GM18517 (cell line): ENCODE results near the gene LORICRIN.

ENCODE experiments used
- ATAC-seq: cut with Tn5 transposase; IDR thresholded peaks from one replicate; pipeline ENCODE4 v1.9.1; 2021; ENCODE audit warnings: mild to moderate bottlenecking, moderate library complexity; ENCODE audit not compliant: unreplicated experiment

LORICRIN gene

GRCh38 chr1:153248176-153248879, 11.2 kb upstream of the LORICRIN start:
- no peak for ATAC-seq

DNA sequence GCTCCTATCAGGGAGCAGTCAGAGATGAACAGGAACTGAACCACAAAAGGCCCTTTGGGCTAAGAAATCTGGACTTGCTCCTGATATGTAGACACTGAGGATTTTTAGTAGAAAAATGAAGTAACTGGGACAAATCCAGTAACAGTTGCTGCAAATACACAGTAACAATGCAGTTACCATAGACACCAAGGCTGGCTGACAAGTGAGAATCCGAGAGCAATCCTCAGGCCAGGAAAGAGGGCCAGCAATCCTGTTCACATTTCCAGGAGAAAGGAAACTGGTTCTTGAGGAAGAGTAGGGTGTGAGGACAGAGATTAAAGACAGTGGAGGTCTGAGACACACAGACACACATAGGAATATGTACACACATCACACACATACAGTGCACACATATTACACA, 9.3 kb upstream of the LORICRIN start:
- ATAC-seq = no peak

DNA sequence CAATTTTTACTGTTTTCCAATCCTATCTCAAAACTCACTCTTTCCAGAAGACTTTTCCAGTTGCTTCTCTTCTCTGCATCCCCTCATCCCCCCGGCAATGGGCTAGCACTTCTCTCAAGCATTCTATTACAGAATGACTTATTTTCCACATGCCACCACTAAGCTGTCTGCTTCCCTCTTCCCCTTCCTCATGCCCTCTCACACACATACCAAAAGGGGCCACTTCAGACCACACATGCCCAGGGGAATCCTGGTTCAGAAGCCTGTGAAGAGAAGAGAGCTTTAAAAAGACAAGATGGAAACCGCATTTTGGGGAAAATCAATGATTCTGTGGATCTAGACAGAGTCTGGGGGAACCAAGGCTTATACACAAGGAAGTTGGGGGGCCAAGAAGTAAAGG, 8.4 kb upstream of the LORICRIN start:
- no peak for ATAC-seq

DNA sequence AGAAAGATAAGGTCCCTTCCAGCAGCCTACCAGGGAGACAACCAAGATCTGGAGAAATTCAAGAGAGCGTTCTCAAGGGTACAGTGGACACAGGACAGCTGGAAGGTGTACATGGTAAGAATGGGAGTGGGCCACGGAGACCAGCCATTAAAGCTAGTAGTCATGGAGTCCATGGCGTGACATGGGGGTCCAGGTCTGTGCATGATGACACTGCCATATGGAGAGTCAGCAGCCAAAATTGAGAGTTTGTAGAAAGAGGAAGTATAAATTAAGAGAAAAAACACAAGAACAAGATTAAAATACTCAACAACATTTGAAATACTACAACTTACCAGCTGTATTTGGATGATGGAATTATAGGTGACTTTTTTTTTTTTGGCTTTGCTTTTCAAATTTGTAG, 7.9 kb upstream of the LORICRIN start:
- no peak for ATAC-seq

- ATAC-seq = no peak
These were observed 7.5 kb upstream of the LORICRIN start for GRCh38 chr1:153251988-153252387.

- no peak for ATAC-seq
These were observed 6.4 kb upstream of the LORICRIN start for GRCh38 chr1:153253076-153253475.

GRCh38 chr1:153253693-153254092, 5.8 kb upstream of the LORICRIN start:
- ATAC-seq = peak; percentile 71

DNA sequence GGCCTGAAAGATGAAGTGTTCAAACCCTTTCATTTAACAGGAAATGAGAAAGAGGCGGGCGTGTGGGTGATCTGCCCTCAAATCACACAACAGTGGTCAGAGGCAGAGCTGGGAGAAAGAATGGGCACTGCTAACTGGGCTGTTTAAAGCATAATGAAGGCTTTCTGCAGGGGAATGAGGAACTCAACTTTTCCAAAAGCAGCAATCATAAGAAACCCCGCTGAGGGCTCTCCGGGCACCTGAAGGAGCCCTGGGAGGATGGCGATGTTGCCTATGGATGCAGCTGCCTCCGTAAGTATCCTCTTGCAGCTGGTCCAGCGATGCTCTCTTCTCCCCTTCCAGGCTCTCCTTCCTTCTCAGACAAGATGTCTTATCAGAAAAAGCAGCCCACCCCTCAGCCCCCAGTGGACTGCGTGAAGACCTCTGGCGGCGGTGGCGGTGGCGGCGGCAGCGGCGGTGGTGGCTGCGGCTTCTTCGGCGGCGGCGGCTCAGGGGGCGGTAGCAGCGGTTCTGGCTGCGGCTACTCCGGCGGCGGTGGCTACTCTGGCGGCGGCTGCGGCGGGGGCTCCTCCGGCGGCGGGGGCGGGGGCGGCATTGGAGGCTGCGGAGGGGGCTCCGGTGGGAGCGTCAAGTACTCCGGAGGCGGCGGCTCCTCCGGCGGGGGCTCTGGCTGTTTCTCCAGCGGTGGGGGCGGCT, 1.2 kb downstream of the LORICRIN start:
- ATAC-seq = no peak

DNA sequence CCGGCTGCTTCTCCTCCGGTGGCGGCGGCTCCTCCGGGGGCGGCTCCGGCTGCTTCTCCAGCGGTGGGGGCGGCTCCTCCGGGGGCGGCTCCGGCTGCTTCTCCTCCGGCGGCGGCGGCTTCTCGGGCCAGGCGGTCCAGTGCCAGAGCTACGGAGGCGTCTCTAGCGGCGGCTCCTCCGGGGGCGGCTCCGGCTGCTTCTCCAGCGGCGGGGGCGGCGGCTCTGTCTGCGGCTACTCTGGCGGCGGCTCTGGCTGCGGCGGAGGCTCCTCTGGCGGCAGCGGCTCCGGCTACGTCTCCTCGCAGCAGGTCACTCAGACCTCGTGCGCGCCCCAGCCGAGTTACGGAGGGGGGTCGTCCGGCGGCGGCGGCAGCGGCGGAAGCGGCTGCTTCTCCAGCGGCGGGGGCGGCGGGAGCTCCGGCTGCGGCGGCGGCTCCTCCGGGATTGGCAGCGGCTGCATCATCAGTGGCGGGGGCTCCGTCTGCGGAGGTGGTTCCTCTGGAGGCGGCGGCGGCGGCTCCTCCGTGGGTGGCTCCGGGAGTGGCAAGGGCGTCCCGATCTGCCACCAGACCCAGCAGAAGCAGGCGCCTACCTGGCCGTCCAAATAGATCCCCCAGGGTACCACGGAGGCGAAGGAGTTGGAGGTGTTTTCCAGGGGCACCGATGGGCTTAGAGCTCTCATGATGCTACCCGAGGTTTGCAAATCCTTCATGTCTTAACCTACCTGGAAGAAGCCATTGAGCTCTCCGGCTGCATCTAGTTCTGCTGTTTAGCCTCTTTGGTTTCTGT, 2.0 kb downstream of the LORICRIN start:
- ATAC-seq = no peak

DNA sequence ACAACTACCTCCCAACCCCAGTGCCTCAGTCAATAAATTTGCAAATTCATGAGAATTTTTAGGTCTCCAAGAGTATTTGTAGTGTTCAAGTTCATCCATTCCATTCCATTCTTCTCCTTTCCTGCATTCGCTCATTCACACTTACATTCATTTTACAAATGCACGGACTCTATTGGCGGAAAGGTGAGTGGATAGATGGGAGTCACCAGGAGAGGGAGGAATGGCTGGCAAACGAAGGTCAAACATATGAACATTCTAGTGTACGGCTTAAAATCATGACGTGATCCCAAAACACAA, 2.5 kb downstream of the LORICRIN start:
- ATAC-seq = no peak

DNA sequence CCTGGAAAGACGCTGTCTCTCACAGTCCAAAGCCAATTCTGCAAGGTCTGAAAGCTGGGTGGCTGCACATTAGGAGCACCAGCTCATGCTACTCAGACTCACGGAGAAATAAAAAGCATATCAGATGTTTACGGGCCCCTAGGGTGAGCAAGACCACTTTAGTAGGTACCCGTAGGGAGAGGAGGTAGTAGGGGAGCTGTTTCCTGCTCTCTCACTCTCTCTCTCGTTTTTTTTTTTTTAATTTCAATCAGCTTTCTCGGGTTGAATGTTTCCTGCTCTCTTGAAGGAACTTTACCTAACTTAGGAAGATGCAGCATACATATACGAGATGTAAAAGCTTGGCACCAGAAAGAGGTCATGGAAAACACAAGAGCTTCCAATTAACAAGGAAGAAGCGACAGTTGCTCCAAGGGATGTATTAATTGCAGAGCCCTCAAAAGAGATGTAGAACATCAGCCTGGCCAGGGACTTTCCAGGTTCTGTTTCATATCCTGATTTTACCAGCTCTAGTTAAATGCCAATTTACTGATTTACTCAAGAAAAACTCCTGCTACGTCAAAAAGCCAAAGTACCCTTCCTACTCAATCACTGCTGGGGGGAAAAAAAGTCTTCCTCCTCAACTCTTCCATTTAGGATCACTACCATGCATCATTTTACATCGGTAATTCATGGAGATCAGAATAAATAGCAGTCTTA, 3.1 kb downstream of the LORICRIN start:
- ATAC-seq = no peak

DNA sequence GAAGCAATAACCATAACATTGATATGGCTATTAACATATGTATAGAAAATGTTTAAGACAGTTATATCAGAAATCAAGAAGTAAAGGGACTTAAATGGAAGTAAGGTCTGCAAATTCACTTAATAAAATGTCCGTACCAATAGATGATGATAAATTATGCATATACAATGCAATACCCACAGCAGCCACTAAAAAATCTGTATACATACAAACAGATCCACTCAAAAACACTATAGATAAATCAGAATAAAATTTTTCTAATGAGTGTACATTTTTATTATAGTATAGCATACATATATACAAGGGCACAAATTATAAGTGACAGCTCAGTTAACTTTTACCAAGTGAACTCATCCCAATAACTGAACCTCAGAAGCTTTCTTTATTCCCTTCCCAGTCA, 6.0 kb downstream of the LORICRIN start:
- no peak for ATAC-seq

DNA sequence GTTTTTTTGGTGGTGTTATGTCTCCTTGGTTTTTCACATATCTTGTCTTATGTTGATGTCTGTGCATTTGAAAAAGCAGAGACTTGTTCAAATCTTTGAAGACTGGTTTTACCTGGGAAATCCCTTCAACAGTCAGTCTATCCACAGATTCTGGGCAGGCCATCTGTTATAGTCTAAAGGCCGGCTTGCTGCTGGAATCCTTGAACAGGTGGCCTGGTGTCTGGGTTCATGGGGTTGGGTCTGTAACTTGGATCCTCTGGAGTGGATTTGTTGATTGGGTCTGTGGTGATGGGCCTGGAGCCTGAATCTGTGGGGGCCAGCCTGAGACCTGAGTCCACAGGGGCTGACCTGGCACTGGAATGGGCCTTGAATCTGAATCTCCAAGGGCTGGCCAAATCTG, 12.2 kb downstream of the LORICRIN start:
- no peak for ATAC-seq

GRCh38 chr1:153272186-153272585, 12.7 kb downstream of the LORICRIN start:
- ATAC-seq = no peak

GRCh38 chr1:153277852-153278251, 18.4 kb downstream of the LORICRIN start:
- peak; percentile 74 for ATAC-seq

- ATAC-seq = no peak
These were observed 29.3 kb downstream of the LORICRIN start for GRCh38 chr1:153288634-153289275.

DNA sequence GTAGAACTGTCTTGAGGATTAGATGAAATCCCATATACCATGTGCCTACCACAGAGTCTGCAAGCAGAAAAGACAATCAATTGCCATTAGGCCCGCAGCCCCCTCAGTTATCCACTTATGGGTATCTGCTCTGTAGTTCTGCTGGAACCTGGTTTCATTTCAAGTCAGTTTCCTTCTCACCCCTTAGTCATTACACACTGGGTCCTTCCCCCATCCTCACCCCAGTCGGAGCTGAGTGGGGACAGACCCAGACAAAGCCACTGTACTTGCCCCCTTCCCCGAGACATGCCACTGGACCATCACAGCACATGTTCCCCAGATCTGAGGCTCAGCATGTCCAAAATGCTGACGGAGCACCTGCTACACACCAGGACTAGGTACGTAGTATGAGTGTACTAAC, 32.0 kb downstream of the LORICRIN start:
- no peak for ATAC-seq

- no peak for ATAC-seq
These were observed 32.7 kb downstream of the LORICRIN start for GRCh38 chr1:153292185-153292584.

- no peak for ATAC-seq
These were observed 33.4 kb downstream of the LORICRIN start for GRCh38 chr1:153292740-153293479.

GRCh38 chr1:153293480-153293775, 33.9 kb downstream of the LORICRIN start:
- no peak for ATAC-seq

DNA sequence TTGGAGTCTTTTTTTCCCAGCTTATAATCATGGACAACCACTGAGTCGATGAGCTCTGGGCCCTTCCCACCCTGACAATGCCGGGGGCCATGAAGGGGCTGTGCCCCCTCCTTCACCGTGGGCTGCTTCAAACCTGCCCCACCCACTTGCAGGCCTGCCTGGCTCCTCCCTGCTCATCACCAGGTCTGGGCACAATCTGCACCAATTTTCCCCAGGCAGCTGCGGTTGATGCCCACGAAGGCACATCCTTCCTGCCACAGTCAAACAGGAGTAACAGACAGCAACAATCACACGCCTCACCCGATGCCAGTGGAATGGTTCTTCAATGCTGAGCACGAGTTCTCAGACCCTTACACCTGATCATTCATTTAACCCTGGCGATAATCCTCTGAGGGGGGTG, 34.4 kb downstream of the LORICRIN start:
- no peak for ATAC-seq
